Tibial nerve (tissue), 4 donors: ENCODE results near the gene SMYD3.

Source experiments
- EP300 ChIP-seq, 2 donors: sonication (generic); formaldehyde crosslinking; IDR thresholded peaks; one replicate each; pipeline ENCODE4 v1.6.1; 2017; ENCODE audit warnings: antibody characterized with exemption in 2 of 2, mild to moderate bottlenecking in 1 of 2
- POLR2A ChIP-seq, 2 donors: fragments of 450-650 bp; IDR thresholded peaks; one replicate each; pipeline ENCODE4 v1.6.1; 2017; ENCODE audit warnings: antibody characterized with exemption in 2 of 2, mild to moderate bottlenecking in 2 of 2, moderate library complexity in 2 of 2
- TF ChIP-seq, protein P1 (sequence below), 5 experiments: fragments of 200-600 bp in 3 of 5; fragments of 450-650 bp in 2 of 5; sonication (generic) in 3 of 5; IDR thresholded peaks; one replicate each; pipeline ENCODE4 v1.5.1; 2016 to 2019; ENCODE audit warnings: antibody characterized with exemption in 5 of 5, mild to moderate bottlenecking in 3 of 5, moderate library complexity in 2 of 5

DNA sequence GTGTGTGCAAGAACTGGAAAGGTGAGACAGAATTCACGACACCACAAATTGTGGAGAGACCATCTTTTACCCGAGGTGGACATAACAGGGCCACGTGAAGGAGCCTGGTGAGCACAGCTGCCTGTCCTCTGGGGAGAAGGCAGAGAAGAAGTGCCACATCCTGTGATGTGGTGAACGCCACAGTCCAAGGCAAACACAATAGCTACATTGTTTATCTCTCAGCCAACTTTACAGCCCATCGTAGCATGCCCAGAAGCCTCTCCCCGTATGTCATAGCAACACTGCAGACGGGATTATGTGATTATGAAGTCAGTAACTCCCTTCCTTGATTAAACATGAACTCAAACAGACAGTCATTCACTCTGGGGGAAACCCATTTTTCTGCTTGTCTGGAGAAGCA is 612.2 kb downstream of the SMYD3 start:
- TF ChIP-seq, protein P1, sequence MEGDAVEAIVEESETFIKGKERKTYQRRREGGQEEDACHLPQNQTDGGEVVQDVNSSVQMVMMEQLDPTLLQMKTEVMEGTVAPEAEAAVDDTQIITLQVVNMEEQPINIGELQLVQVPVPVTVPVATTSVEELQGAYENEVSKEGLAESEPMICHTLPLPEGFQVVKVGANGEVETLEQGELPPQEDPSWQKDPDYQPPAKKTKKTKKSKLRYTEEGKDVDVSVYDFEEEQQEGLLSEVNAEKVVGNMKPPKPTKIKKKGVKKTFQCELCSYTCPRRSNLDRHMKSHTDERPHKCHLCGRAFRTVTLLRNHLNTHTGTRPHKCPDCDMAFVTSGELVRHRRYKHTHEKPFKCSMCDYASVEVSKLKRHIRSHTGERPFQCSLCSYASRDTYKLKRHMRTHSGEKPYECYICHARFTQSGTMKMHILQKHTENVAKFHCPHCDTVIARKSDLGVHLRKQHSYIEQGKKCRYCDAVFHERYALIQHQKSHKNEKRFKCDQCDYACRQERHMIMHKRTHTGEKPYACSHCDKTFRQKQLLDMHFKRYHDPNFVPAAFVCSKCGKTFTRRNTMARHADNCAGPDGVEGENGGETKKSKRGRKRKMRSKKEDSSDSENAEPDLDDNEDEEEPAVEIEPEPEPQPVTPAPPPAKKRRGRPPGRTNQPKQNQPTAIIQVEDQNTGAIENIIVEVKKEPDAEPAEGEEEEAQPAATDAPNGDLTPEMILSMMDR (IDR thresholded peaks at IDR 0.05), result no peak
- no peak for TF ChIP-seq POLR2A (IDR thresholded peaks at IDR 0.05)
- no peak for TF ChIP-seq EP300 (IDR thresholded peaks at IDR 0.05)
